ENCODE data around the gene ICA1L.

Gene ICA1L

GRCh38 chr2:202723746-202724145, 147.8 kb downstream of the ICA1L start:
- DNase-seq, result no peak

All from SHP77 treated with DMSO at 0.1 percent for 48 hours (cell line).